ENCODE results near the gene LMO1.
A peak's percentile ranks its signal among the peaks of the same experiment; 100 is the strongest.

Gene LMO1

DNA sequence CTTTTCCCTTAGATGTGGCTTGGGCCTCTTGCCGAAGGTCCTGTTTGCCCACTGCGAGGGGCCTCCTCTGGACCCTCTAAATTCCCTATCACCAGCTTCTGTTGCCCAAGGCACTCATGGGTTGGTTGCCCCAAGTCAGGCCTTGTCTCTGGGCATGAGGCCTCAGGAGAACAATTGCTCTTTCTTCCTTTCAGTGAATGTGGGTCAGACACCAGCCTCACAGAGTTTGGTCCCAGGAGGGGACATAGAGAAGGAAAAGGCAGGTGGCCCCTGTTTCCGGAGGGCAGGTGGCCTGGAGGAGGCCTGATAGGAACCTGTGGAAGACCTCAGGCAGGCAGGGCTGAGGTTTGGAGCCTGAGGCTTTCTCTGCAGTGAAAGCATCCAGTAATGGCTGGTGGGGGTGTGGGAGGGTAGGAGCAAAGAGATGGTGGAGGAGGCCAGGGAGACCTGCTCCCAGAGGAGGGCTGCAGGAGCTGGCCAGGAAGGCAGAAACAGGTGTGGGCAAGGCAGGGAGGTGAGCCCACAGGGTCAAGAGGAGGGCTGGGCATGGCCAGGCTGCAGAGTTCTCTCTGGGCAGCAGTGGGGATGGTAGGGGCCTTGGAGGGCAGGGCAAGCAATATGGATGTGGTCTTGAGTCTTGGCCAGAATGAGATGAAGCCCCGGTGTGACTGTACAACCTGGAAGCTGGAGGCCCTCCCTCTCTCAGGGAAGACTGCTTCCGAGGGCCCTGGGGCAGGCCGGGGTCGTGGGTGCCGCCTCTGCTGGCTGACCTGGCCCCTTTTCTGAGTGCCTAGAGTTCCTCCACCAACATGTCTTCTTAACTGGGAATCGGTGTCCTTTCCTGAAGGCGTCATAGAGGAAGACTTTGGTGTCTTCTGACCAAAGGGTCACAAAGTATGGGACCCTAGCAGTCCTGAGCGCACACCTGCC lies 28.0 kb upstream of the LMO1 start:
- no peaks in the 10 kb centered on the region for H3K27me3 Mint-ChIP-seq
- H3K4me3 Mint-ChIP-seq: no peak overlapping the region
- ATAC-seq (no peak), DNase-seq (no peak)
- H3K9me3 Mint-ChIP-seq: no peaks in the 10 kb centered on the region
- H3K4me1 Mint-ChIP-seq: no peaks in the 10 kb centered on the region
- no peak overlapping the region for H3K27ac Mint-ChIP-seq

DNA sequence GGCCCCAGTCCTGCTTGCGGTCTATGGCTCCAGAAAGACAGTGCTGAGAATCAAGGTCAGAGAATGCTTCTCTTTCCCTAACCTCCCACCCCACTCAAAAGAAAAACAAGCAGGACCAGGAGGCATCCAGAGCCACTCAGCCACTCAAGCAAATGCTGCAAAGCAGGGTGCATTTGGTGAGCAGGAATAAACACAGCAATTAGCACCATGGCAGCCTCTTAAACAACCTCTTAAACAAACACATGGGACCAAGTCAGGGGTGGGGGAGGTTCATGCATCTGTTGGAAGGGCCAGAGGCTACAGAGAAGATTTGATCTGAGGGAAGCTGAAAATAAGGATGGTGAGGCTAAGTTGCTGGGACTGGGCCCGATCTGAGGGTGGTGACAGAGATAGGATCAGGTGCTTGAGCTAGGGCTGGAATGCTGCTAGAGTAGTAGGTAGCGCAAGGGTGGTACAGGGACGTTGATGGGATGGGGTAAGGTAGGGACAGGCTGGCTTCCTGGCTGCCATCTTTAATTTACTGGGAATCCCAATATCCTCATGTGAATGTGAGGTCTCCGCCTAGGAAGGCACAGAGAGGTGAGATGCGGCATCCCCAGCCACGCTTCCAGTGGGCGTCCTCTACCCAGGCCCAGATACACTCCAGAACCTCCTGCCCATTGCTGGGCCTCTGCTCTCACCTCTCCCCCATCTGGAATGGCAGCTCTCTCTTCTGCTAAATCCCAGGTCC lies 26.6 kb upstream of the LMO1 start:
- H3K9me3 Mint-ChIP-seq: no peaks in the 10 kb centered on the region
- ATAC-seq (no peak), DNase-seq (no peak)
- H3K27ac Mint-ChIP-seq: no peak overlapping the region
- no peak overlapping the region for H3K4me3 Mint-ChIP-seq
- peaks cover 4% of the 10 kb centered on the region for H3K27me3 Mint-ChIP-seq
- no peaks in the 10 kb centered on the region for H3K4me1 Mint-ChIP-seq

DNA sequence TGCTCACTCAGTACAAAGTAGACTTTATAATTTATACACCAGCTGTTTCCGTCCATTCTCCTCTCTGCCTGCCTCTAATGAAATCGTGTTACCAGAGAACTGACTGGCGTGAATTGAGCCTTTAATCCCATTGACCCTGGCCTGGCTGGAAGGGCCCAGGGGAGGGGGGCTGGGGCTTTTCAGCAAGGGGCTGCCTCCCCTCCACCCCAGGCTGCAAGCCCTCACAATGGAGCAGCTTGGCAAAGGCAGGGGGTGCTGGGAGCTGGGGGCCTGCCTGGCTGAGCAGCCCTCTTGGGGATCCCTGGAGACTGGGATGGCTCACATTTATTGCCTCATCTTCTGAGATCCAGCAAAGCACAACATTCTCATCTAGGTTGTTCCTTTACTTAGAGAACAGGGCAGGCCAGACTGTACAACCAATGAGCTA lies 25.8 kb upstream of the LMO1 start:
- ATAC-seq (no peak), DNase-seq (no peak)
- Mint-ChIP-seq H3K9me3 (no peaks in the 10 kb centered on the region), H3K27ac (no peak overlapping the region), H3K27me3 (peaks cover 12% of the 10 kb centered on the region), H3K4me3 (no peak overlapping the region), H3K4me1 (no peaks in the 10 kb centered on the region)

DNA sequence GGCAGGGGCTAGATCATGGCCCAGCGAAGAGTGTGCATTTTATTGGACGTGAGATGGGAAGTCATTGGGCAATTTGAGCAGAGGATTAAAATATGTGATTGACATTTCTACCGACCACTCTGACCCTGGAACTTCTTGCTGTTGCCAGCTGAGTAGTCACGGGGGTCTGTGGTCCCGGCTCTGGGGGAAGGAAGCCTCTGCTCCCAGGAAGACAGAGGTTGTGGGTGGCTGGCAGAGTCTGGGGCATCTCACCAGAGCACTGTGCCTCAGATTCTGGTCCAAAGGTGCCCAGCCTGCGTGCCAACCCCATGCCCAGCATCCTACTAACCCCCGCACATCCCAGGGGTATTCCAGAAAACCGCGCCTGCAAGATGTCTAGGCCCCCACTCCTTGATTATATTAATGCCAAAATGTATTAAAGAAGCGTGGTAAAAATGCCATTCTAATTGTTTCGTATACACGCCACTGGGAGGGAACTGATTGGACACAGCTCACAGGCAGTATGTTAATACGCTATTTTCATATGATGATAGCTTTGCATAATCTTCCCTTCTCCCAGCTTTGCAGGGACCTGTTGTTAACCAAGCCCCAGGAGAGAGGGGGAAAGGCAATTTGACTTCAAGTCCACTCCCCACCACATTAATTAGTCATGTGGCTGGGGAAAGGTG lies 25.3 kb upstream of the LMO1 start:
- Mint-ChIP-seq H3K9me3 (no peaks in the 10 kb centered on the region), H3K27ac (no peak overlapping the region), H3K27me3 (peaks cover 17% of the 10 kb centered on the region), H3K4me3 (no peak overlapping the region), H3K4me1 (no peaks in the 10 kb centered on the region)
- no peak for DNase-seq
- ATAC-seq: no peak

DNA sequence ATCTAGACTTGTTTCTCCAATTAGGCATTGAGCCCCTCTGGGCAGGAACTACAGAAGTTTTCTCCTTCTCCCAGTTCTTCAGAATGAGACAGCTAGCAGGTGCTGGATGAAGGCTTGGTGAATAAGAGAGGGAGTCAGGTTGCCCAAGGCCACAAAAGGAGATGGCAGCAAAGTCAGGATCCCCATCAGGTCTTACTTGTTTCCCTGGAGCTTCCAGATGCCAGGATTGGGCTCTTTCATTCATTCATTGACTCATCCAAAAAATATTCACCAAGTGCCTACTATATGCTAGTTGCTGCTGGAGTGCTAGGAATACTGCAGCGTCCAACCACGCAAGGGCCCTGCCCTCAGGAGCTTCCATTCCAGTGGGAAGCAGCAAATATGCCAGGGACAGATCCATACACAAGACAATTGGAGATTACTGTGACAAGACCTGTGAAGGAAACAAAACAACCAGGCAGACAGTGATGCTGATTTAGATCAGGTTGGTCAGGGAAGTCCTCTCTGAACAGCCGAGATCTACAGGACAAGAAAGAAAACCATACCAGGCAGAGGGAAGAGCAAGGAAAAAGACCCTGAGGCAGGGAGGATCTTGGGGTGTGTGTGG lies 24.6 kb upstream of the LMO1 start:
- H3K27me3 Mint-ChIP-seq: peaks cover 17% of the 10 kb centered on the region
- DNase-seq: no peak
- no peaks in the 10 kb centered on the region for H3K9me3 Mint-ChIP-seq
- no peaks in the 10 kb centered on the region for H3K4me1 Mint-ChIP-seq
- H3K4me3 Mint-ChIP-seq: no peak overlapping the region
- no peak for ATAC-seq
- H3K27ac Mint-ChIP-seq: no peak overlapping the region

DNA sequence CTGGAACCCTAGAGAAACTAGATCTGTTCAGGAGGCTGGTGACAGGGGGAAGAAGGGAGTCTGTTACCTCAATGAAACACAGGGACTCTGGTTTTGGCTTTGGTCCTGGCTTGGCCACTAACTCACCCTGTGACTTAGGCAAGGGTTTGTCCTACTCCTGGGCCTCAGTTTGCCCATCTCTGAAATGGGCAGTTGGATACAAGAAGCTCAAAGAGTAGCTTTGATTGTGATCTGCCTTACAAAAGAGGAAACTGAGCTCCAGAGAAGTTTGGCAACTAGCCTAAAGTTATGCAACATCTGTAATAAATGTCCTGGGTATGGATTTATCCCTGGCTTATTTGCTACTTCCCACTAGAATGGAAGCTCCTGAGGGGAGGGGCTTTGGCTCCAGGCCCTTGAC lies 24.0 kb upstream of the LMO1 start:
- peak overlapping the region in 1 of 2 donors; percentile 6 for H3K27ac Mint-ChIP-seq
- H3K4me1 Mint-ChIP-seq: no peaks in the 10 kb centered on the region
- H3K9me3 Mint-ChIP-seq: no peaks in the 10 kb centered on the region
- H3K27me3 Mint-ChIP-seq: peaks cover 17% of the 10 kb centered on the region
- ATAC-seq: no peak
- no peak for DNase-seq
- H3K4me3 Mint-ChIP-seq: no peak overlapping the region

DNA sequence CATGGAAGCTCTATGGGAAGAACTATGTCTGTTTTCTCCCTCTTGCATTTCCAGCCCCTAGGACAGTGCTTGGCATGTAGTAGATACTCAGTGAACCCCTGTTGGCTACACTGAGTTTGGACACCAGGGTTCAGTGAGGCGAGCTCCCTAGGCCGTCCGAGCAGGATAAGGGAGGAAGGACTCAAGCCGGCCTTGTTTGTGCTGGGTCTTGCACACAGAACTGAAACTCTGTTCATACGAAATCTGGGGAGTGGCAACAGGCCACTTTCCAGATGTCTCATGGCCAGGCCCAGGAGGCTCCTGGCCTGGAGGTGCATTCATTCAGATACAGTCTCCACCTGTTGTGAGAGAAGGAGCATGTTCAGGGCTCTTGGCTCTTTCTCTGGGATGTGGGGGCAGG lies 23.6 kb upstream of the LMO1 start:
- H3K27ac Mint-ChIP-seq: no peak overlapping the region
- ATAC-seq: no peak

DNA sequence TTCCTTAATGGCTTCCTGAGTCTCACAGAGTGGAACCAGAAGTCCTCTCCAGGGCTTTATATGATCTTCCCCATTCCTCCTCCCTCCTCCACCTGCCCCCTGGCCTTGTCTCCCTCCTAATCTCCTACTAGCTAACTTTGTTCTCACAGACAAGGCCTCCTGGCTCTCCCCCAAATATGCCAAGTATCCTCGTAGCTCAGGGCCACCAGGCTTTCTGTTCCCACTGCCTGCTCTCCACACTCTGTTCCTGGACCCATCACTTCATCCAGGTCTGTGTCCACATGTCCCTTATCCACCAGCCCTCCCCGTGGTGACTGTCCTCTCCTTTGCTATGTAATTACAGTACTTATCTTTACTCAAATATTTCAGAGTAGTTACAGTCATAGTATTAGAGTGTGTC lies 23.2 kb upstream of the LMO1 start:
- Mint-ChIP-seq H3K4me3 (no peak overlapping the region), H3K27me3 (peaks cover 17% of the 10 kb centered on the region), H3K27ac (no peak overlapping the region), H3K9me3 (no peaks in the 10 kb centered on the region), H3K4me1 (no peaks in the 10 kb centered on the region)
- no peak for ATAC-seq
- no peak for DNase-seq

More for the DNA sequence above, 23.6 kb upstream of the LMO1 start:
- Mint-ChIP-seq H3K9me3 (no peaks in the 10 kb centered on the region), H3K4me3 (no peak overlapping the region), H3K27me3 (peaks cover 17% of the 10 kb centered on the region), H3K4me1 (no peaks in the 10 kb centered on the region)
- no peak for DNase-seq

DNA sequence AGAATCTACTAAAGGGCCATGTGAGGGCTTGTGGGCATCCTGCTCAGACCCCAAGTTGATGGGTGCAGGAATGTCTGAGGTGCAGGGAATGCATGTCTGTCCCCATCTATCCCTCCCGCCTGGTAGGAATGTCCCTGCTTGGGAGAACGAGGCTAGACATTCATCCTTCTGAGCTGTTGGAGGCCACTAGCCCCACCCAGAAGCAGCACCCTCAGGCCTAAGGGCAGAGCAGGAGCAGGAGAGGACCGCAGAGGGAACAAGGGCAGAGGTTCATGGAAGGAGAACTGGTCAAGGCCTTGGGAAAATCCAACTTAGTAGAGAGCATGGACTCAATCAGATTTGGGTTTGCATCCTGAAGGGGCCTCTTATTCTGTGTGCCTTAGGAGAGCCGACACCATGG lies 22.1 kb upstream of the LMO1 start:
- H3K27ac Mint-ChIP-seq: no peak overlapping the region
- H3K9me3 Mint-ChIP-seq: no peaks in the 10 kb centered on the region

DNA sequence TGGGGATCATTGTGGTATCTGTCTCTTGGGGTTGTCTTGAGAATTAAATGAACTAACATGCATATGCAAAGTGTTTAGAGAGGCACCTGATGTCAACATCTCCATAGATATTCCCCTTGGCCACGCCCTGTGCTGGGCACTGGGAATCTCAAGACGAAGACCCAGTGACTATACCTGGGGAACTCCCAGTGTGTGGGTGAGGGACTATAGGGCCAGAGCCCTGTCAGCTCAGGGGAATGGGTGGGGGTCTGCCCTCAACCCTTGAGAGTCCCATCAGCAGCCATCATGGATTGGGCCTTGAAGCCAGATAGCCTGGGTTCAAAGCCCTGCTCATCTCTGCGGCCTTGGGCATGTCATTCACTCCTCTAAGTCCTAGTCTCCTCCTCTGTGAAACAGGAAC lies 21.6 kb upstream of the LMO1 start:
- DNase-seq: no peak
- no peak overlapping the region for H3K27ac Mint-ChIP-seq
- no peak overlapping the region for H3K4me3 Mint-ChIP-seq
- peaks cover 17% of the 10 kb centered on the region for H3K27me3 Mint-ChIP-seq
- H3K4me1 Mint-ChIP-seq: no peaks in the 10 kb centered on the region
- H3K9me3 Mint-ChIP-seq: no peaks in the 10 kb centered on the region
- ATAC-seq: no peak

More for the DNA sequence above, 22.1 kb upstream of the LMO1 start:
- H3K27me3 Mint-ChIP-seq: peaks cover 17% of the 10 kb centered on the region
- H3K4me3 Mint-ChIP-seq: no peak overlapping the region
- no peaks in the 10 kb centered on the region for H3K4me1 Mint-ChIP-seq
- no peak for ATAC-seq
- DNase-seq: no peak

DNA sequence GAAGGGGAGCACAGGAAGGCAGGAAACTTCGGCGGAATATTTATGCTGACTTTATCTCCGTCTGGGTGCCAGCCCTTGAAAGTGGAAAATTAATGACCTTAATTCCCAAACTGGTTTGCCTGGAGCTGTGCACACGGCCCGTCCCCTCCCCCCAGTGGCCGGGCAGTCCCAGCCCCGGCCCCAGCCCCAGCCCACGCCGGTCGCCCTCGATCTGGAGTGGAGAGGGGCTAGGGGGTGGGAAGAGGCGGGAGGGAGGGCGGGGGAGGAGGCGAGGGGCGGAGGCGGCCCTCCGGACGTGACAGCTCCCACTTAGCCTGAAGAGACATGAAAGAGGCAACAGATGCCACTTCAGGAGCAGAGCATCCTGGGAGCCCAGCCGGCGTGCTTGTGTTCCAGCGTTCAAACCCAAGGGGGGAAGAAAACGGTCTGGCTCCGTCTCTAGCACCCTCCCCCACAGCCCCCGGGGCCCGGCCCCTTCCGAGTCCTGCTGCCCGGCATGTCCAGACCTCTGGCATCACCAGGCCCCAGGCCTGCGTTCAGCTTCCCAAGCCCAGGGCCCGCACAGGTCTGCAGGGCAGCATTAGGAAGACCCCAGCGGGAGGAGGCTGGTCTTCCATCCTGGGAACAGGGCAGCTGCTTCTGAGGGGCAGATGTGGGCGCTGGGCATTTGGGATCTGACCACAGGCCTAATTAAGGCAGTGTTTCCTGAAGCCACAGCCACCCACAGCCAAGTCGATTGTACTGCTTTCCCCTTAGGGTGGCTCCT lies 20.0 kb upstream of the LMO1 start:
- DNase-seq: no peak
- Mint-ChIP-seq H3K27me3 (peaks cover 17% of the 10 kb centered on the region), H3K9me3 (no peaks in the 10 kb centered on the region), H3K27ac (no peak overlapping the region), H3K4me1 (no peaks in the 10 kb centered on the region), H3K4me3 (no peak overlapping the region)
- peak; percentile 49 for ATAC-seq

DNA sequence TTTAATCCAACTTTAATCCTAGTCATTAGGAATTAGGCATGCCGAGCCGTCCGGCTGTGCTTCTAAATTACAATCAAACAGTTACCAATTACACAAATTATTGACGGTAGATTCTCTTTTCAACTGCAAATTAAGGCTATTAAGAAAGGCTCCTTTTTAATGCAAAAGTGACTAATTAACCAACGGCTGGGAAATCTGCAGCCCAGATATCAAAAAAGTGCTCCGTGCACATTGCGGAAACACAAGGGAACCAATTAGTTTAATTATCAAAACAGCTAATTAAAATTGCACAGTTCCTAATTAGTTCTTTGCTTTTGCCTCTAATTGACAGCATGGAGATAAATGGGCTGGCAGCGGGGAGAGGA lies 19.4 kb upstream of the LMO1 start:
- Mint-ChIP-seq H3K4me1 (no peaks in the 10 kb centered on the region), H3K9me3 (no peaks in the 10 kb centered on the region), H3K4me3 (no peak overlapping the region), H3K27me3 (peaks cover 17% of the 10 kb centered on the region), H3K27ac (no peak overlapping the region)
- ATAC-seq: no peak
- DNase-seq: no peak

DNA sequence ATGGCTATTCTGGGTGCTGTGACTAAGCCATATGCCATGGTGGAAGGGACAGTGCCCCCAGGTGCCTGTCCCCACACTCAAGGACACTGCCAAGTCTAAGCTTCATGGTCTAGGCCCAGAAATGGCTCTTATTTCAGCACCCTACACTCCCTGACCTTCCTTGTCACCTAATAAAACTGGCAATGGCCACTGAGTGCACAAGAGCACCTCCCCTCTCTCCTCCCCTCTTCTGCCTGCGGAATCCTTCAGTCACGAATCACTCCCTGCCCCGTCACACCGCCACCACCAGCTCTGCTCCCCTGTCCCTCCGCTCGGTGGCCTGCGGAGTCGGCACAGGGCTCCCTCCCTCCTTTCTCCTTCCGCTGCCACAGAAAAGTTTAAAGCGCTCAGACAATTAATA lies 19.0 kb upstream of the LMO1 start:
- no peak overlapping the region for H3K4me3 Mint-ChIP-seq
- no peak for DNase-seq
- no peak for ATAC-seq

DNA sequence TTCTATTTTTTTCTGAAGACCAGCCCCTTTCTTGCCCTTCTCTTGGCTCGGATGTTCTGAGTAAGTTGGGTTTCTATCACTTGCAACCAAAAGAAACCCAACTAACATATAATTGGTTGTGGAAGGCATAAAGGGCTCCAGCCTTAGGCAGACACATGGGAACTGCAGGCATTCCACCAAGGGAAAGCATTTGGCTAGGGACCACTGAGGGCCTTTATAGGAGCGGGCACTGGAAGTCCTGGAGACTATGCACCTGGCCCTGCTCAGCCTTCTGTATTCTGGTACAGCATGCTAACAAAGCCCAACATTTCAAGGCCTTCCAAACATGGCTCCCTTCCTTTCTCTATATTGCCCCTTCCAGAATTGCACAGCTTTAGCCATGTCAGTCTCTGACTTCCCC lies 17.6 kb upstream of the LMO1 start:
- Mint-ChIP-seq H3K4me1 (no peaks in the 10 kb centered on the region), H3K4me3 (no peak overlapping the region), H3K27ac (no peak overlapping the region), H3K27me3 (peaks cover 17% of the 10 kb centered on the region), H3K9me3 (no peaks in the 10 kb centered on the region)
- no peak for DNase-seq
- no peak for ATAC-seq

More for the DNA sequence above, 19.0 kb upstream of the LMO1 start:
- Mint-ChIP-seq H3K27me3 (peaks cover 17% of the 10 kb centered on the region), H3K9me3 (no peaks in the 10 kb centered on the region), H3K27ac (no peak overlapping the region), H3K4me1 (no peaks in the 10 kb centered on the region)

DNA sequence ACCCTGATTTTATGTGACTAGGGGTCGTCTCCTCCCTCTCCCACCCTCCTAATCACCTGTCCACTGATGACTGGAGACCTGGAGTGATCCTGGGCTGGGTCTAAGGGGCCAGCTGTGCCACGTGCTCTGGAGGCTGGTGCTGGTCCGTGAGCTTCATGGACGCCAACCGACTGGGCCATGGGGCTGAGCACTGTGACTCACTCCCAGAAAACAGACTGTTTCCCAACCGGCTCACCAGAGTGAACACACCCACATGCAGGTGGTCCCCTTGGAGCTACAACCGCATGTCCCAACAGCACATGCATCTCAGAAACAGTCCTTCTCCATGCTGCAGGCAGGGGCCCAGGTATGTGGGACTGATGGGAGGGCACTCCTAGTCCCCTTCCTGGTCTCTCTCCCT lies 14.0 kb upstream of the LMO1 start:
- DNase-seq: no peak
- peaks cover 9% of the 10 kb centered on the region for H3K27me3 Mint-ChIP-seq
- H3K4me1 Mint-ChIP-seq: no peaks in the 10 kb centered on the region
- H3K4me3 Mint-ChIP-seq: no peak overlapping the region
- no peaks in the 10 kb centered on the region for H3K9me3 Mint-ChIP-seq
- ATAC-seq: no peak
- H3K27ac Mint-ChIP-seq: no peak overlapping the region
